ENCODE measurements around the gene COL27A1. TPM values are rescaled to one million over a fixed set of nuclear protein-coding genes. Genes with fewer than 3 reads are reported as not detected.

COL27A1 gene
- total and polyA plus RNA-seq, 9 of the 15 experiments (the other 6 are each of a cell fraction or from before 2014, with no cell fraction given), result 0.07 TPM; not detected in 8

GRCh38 chr9:114116126-114116747 is 39.1 kb upstream of the COL27A1 start:
- in situ Hi-C loops (cut with MboI), result no loop called here
- WGBS (ENCODE audit: insufficient coverage, low coverage, missing lambda C conversion rate), result 0% methylated on average over 10 of the region's 12 CpGs
- ChIA-PET POLR2A (interaction anchor here (0.6 to 1.6 kb wide), 3 partner anchors 10 to 46 kb away, joined by 3 to 4 read pairs (median 3); no protein-coding TSS in a partner anchor), CTCF (ENCODE audit: low intra/inter-chr PET ratio) (no interaction called here)
- no peak overlapping the region for H3K4me2 ChIP-seq (ENCODE audit: insufficient read depth, low read length)
- TF ChIP-seq E2F3 (CRISPR knock-in tag; IDR thresholded peaks at IDR 0.05), result no peak
- no peak for TF ChIP-seq HDGF (IDR thresholded peaks at IDR 0.05)
- no peak for TF ChIP-seq ZNF197 (CRISPR knock-in tag; IDR thresholded peaks at IDR 0.05; ENCODE audit: low read depth)
- TF ChIP-seq MCM7 (IDR thresholded peaks at IDR 0.05), result no peak
- no peak for TF ChIP-seq MEF2D (tag; conservative IDR thresholded peaks at IDR 0.05; ENCODE audit: low read depth)
- no peak for TF ChIP-seq ZBTB8A (IDR thresholded peaks at IDR 0.05; ENCODE audit: partially characterized antibody)
- no peak for TF ChIP-seq CREBBP (IDR thresholded peaks at IDR 0.05; ENCODE audit: low read depth, low read length)
- TF ChIP-seq TARDBP (IDR thresholded peaks at IDR 0.05), result no peak
- TF ChIP-seq RUNX1 (IDR thresholded peaks at IDR 0.05; ENCODE audit: low read depth), result no peak
- no peak for TF ChIP-seq RBM17 (IDR thresholded peaks at IDR 0.05; ENCODE audit: borderline replicate concordance, low read depth, low read length)
- TF ChIP-seq CBX5 (IDR thresholded peaks at IDR 0.05; ENCODE audit: borderline replicate concordance, low read depth), result no peak
- TF ChIP-seq RERE (CRISPR knock-in tag; IDR thresholded peaks at IDR 0.05; ENCODE audit: borderline replicate concordance), result no peak
- TF ChIP-seq POLR2B (IDR thresholded peaks at IDR 0.05; ENCODE audit: low read depth, partially characterized antibody), result no peak
- TF ChIP-seq, protein P1, sequence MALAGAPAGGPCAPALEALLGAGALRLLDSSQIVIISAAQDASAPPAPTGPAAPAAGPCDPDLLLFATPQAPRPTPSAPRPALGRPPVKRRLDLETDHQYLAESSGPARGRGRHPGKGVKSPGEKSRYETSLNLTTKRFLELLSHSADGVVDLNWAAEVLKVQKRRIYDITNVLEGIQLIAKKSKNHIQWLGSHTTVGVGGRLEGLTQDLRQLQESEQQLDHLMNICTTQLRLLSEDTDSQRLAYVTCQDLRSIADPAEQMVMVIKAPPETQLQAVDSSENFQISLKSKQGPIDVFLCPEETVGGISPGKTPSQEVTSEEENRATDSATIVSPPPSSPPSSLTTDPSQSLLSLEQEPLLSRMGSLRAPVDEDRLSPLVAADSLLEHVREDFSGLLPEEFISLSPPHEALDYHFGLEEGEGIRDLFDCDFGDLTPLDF (CRISPR knock-in tag; IDR thresholded peaks at IDR 0.05), result no peak
- TF ChIP-seq DDX20 (tag; IDR thresholded peaks at IDR 0.05; ENCODE audit: low read depth), result no peak
- no peak for TF ChIP-seq NCOA4 (IDR thresholded peaks at IDR 0.05; ENCODE audit: partially characterized antibody)
- H4K20me1 ChIP-seq (replicated peaks; ENCODE audit: control insufficient read depth, insufficient read depth, low read length), result no peaks in the 10 kb centered on the region
- H2AFZ ChIP-seq (ENCODE audit: low read depth, low read length), result no peak overlapping the region
- H3K9me3 ChIP-seq (replicated peaks; ENCODE audit: control insufficient read depth, insufficient read depth, low read depth, low read length), result no peaks in the 10 kb centered on the region
- no TSS peak for BruUV-seq (replicated peaks)
- no peaks in the 10 kb centered on the region for H3K36me3 ChIP-seq (ENCODE audit: control insufficient read depth, insufficient read depth, low read length)
- FAIRE-seq (no peak), DNase-seq (ENCODE audit: extremely low read depth in 1 of 4, low spot score in 3 of 4) (no peak), ATAC-seq (no peak)
- no peaks in the 10 kb centered on the region for H3K79me2 ChIP-seq (ENCODE audit: control insufficient read depth, insufficient read depth, low read length)
- intact Hi-C loops (cut with micrococcal nuclease), result no loop called here
- H3K4me1 ChIP-seq (replicated peaks in 1 of 2; ENCODE audit: control insufficient read depth in 2 of 2, insufficient read depth in 2 of 2, low read length in 2 of 2), result no peaks in the 10 kb centered on the region
- H3K27me3 ChIP-seq (ENCODE audit: control insufficient read depth in 2 of 2, insufficient read depth in 2 of 2, low read length in 2 of 2), result peaks cover 14 to 47% of the 10 kb centered on the region in 2 experiments; a peak in 3 of 5 replicates
- no peak overlapping the region for H3K4me3 ChIP-seq
- no peak overlapping the region for H3K27ac ChIP-seq (ENCODE audit: extremely low read depth, low read depth, low read length)
- no peaks in the 10 kb centered on the region for H3K9me1 ChIP-seq (ENCODE audit: control insufficient read depth, insufficient read depth, low read length)
- H3K9ac ChIP-seq (ENCODE audit: insufficient read depth in 1 of 2, low read depth in 2 of 2, low read length in 2 of 2), result no peak overlapping the region; a peak in 1 of 4 replicates

Measured in K562 (cell line).